ENCODE measurements around the gene JAGN1. TPM values are rescaled to one million over a fixed set of nuclear protein-coding genes. Genes with fewer than 3 reads are reported as not detected.

Gene JAGN1
- total RNA-seq, 1 experiment from 2014 or later = 19.9 TPM

GRCh38 chr3:9879830-9880549 lies 10.4 kb upstream of the JAGN1 start, which contains the start of gene CIDEC:
Gene CIDEC (minus strand): TSS chr3:9880253. CDS start chr3:9878486, 1,767 bp downstream.
- no peak within 1 kb of the TSS for H3K27ac ChIP-seq (ENCODE audit: low read length)
- H3K9me3 ChIP-seq (ENCODE audit: control insufficient read depth, insufficient read depth, low read depth, low read length) = no peaks in the 10 kb centered on the region
- H3K27me3 ChIP-seq (ENCODE audit: control insufficient read depth, insufficient read depth, low read length) = no peaks in the 10 kb centered on the region
- ChIA-PET CTCF (interaction anchor here (0.6 kb wide), 1 partner anchor 27 kb away, joined by 3 read pairs; no protein-coding TSS in a partner anchor), POLR2A (interaction anchor here (1.1 kb wide), 1 partner anchor 48 kb away, joined by 5 read pairs; no protein-coding TSS in a partner anchor)
- intact Hi-C loops (cut with micrococcal nuclease; ENCODE audit: unreplicated experiment) (no loop called here), in situ Hi-C loops (cut with HindIII; ENCODE audit: low pct_unique_long_range_greater_than_20kb, low sequenced_read_pairs) (no loop called here)
- H3K36me3 ChIP-seq (ENCODE audit: control insufficient read depth, insufficient read depth, low read length) = no peaks in the 10 kb centered on the region
- DNase-seq (ENCODE audit: low read depth, low spot score) (no peak), ATAC-seq (no peak)
- H3K4me1 ChIP-seq (ENCODE audit: control insufficient read depth, insufficient read depth, low read length) = peaks cover 12% of the 10 kb centered on the region
- H3K4me3 ChIP-seq (ENCODE audit: low read depth in 2 of 2, low read length in 2 of 2) = no peak within 1 kb of the TSS
- no TSS peak for BruUV-seq (replicated peaks)
- TF ChIP-seq REST (IDR thresholded peaks at IDR 0.05; ENCODE audit: insufficient read depth in 1 of 2, low read depth in 2 of 2, low read length in 1 of 2) (no peak), CTCF (IDR thresholded peaks at IDR 0.05) (no peak), SIN3A (IDR thresholded peaks at IDR 0.05; ENCODE audit: borderline replicate concordance, insufficient read depth, low read depth, low read length) (no peak), POLR2AphosphoS5 (IDR thresholded peaks at IDR 0.05; ENCODE audit: low read depth, low read length) (no peak), TCF7L2 (IDR thresholded peaks at IDR 0.05; ENCODE audit: low read depth, low read length) (no peak)

GRCh38 chr3:9881441-9881840 lies 9.0 kb upstream of the JAGN1 start:
- Histone ChIP-seq H3K36me3 (ENCODE audit: control insufficient read depth, insufficient read depth, low read length) (no peaks in the 10 kb centered on the region), H3K27me3 (ENCODE audit: control insufficient read depth, insufficient read depth, low read length) (no peaks in the 10 kb centered on the region), H3K27ac (ENCODE audit: low read length) (no peak overlapping the region), H3K9me3 (ENCODE audit: control insufficient read depth, insufficient read depth, low read depth, low read length) (no peaks in the 10 kb centered on the region), H3K4me3 (ENCODE audit: low read depth in 2 of 2, low read length in 2 of 2) (no peak overlapping the region), H3K4me1 (ENCODE audit: control insufficient read depth, insufficient read depth, low read length) (peaks cover 12% of the 10 kb centered on the region)
- no TSS peak for BruUV-seq (replicated peaks)
- TF ChIP-seq TCF7L2 (IDR thresholded peaks at IDR 0.05; ENCODE audit: low read depth, low read length) = no peak
- no peak for TF ChIP-seq CTCF (IDR thresholded peaks at IDR 0.05)
- TF ChIP-seq REST (IDR thresholded peaks at IDR 0.05; ENCODE audit: insufficient read depth in 1 of 2, low read depth in 2 of 2, low read length in 1 of 2) = no peak
- ATAC-seq = no peak
- DNase-seq (ENCODE audit: low read depth, low spot score) = no peak
- intact Hi-C loops (cut with micrococcal nuclease; ENCODE audit: unreplicated experiment) (no loop called here), in situ Hi-C loops (cut with HindIII; ENCODE audit: low pct_unique_long_range_greater_than_20kb, low sequenced_read_pairs) (no loop called here)
- CTCF ChIA-PET = no interaction called here
- POLR2A ChIA-PET = interaction anchor here (1.1 kb wide), 1 partner anchor 50 kb away, joined by 5 read pairs; no protein-coding TSS in a partner anchor
